ENCODE measurements around the gene EML6.

EML6 gene

DNA sequence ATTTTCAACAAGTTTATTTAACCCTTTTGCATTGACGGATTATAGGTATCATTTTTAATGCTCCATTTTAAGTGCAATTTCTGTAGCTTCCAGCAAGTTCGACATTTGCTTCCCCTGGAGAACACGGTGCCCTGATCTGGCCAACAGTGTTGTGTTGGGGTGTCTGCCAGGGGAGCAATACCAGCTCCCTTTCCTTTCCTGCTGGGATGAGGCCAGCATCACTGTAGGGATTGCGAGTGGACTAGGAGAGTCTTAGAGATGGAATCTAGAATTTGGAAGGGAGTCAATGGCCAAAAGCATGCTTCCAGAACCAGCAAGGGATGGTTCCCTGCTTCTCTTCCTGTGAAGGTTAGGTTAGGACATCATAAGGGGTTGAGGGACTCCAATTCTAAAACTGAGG lies 191.6 kb downstream of the EML6 start:
- TF ChIP-seq FOXP2 (optimal IDR thresholded peaks at IDR 0.05; ENCODE audit: borderline replicate concordance, extremely low read depth, extremely low read length, insufficient read depth) (no peak), POLR2AphosphoS5 (IDR thresholded peaks at IDR 0.05; ENCODE audit: low read depth, low read length) (no peak), SIN3A (IDR thresholded peaks at IDR 0.05; ENCODE audit: borderline replicate concordance, insufficient read depth, low read length) (no peak), TAF1 (IDR thresholded peaks at IDR 0.05; ENCODE audit: borderline replicate concordance, insufficient read depth, low read length) (no peak)
- TF ChIP-seq, protein P1, sequence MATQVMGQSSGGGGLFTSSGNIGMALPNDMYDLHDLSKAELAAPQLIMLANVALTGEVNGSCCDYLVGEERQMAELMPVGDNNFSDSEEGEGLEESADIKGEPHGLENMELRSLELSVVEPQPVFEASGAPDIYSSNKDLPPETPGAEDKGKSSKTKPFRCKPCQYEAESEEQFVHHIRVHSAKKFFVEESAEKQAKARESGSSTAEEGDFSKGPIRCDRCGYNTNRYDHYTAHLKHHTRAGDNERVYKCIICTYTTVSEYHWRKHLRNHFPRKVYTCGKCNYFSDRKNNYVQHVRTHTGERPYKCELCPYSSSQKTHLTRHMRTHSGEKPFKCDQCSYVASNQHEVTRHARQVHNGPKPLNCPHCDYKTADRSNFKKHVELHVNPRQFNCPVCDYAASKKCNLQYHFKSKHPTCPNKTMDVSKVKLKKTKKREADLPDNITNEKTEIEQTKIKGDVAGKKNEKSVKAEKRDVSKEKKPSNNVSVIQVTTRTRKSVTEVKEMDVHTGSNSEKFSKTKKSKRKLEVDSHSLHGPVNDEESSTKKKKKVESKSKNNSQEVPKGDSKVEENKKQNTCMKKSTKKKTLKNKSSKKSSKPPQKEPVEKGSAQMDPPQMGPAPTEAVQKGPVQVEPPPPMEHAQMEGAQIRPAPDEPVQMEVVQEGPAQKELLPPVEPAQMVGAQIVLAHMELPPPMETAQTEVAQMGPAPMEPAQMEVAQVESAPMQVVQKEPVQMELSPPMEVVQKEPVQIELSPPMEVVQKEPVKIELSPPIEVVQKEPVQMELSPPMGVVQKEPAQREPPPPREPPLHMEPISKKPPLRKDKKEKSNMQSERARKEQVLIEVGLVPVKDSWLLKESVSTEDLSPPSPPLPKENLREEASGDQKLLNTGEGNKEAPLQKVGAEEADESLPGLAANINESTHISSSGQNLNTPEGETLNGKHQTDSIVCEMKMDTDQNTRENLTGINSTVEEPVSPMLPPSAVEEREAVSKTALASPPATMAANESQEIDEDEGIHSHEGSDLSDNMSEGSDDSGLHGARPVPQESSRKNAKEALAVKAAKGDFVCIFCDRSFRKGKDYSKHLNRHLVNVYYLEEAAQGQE (IDR thresholded peaks at IDR 0.05; ENCODE audit: insufficient read depth in 1 of 2, low read depth in 2 of 2, low read length in 2 of 2) = no peak

DNA sequence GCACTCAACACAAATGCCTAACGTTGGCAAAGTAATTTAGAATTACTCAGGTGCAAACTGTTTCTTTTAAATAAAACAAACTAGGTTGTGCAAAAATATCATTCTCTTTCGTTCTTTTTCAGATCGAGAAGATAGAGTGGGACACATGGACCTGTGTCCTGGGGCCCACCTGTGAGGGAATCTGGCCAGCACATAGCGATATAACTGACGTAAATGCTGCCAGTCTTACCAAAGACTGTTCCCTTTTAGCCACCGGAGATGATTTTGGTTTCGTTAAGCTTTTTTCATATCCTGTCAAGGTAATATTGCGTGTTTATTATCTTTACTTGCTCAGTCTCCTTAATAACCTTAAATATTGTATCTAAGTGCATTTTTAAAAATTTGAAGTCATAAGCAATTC lies 193.2 kb downstream of the EML6 start:
- no peak for TF ChIP-seq TAF1 (IDR thresholded peaks at IDR 0.05; ENCODE audit: borderline replicate concordance, insufficient read depth, low read length)

DNA sequence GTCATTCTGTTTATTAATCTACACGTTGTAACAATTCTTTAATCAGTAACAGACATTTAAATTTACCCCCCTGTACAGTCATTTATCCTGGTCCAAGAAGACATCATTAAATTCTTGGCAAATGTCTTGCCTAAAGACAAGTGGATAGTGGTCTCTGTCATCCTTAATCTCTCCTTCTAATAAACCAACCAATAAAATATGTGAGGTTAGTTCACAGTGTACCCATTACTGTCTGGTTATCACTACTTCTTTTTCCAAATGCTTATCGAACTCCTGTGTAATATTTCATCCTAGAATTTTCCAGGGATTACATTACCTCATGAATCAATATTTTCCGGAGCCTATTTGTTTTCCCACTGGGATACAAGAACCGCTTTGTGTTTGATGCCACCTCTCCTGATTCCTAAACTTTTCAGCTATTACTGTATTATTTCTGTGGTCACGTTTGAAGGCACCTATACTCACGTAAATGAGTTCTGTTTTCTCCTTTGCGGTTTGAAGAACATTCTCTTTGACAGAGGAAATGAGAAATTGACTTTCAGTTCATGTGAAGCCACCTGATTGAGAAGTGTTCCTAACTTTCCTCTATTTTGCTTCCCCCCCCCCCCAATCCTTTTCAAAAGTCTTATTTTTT lies 195.3 kb downstream of the EML6 start:
- TF ChIP-seq TAF1 (IDR thresholded peaks at IDR 0.05; ENCODE audit: borderline replicate concordance, insufficient read depth, low read length) (no peak), POLR2AphosphoS5 (IDR thresholded peaks at IDR 0.05; ENCODE audit: low read depth, low read length) (no peak), SIN3A (IDR thresholded peaks at IDR 0.05; ENCODE audit: borderline replicate concordance, insufficient read depth, low read length) (no peak), FOXP2 (optimal IDR thresholded peaks at IDR 0.05; ENCODE audit: borderline replicate concordance, extremely low read depth, extremely low read length, insufficient read depth) (no peak)
- TF ChIP-seq, protein P1 (IDR thresholded peaks at IDR 0.05; ENCODE audit: insufficient read depth in 1 of 2, low read depth in 2 of 2, low read length in 2 of 2) = no peak

DNA sequence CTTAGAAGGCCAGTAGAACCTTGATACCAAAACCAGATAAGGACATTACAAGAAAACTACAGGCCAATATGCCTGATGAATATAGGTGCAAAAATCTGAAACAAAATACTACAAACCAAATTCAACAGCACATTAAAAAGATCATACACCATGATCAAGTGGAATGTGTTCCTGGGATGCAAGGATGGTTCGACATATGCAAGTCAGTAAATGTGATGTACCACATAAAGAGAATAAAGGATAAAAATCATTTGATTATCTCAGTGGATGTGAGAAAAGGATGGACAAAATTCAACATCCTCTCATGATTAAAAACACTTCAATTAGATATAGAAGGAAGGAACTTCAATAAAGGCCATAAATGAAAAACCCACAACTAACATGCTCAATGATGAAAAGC lies 197.2 kb downstream of the EML6 start:
- no peak for TF ChIP-seq SIN3A (IDR thresholded peaks at IDR 0.05; ENCODE audit: borderline replicate concordance, insufficient read depth, low read length)
- no peak for TF ChIP-seq TAF1 (IDR thresholded peaks at IDR 0.05; ENCODE audit: borderline replicate concordance, insufficient read depth, low read length)
- no peak for TF ChIP-seq FOXP2 (optimal IDR thresholded peaks at IDR 0.05; ENCODE audit: borderline replicate concordance, extremely low read depth, extremely low read length, insufficient read depth)
- TF ChIP-seq POLR2AphosphoS5 (IDR thresholded peaks at IDR 0.05; ENCODE audit: low read depth, low read length) = no peak
- TF ChIP-seq, protein P1 (IDR thresholded peaks at IDR 0.05; ENCODE audit: insufficient read depth in 1 of 2, low read depth in 2 of 2, low read length in 2 of 2) = no peak

DNA sequence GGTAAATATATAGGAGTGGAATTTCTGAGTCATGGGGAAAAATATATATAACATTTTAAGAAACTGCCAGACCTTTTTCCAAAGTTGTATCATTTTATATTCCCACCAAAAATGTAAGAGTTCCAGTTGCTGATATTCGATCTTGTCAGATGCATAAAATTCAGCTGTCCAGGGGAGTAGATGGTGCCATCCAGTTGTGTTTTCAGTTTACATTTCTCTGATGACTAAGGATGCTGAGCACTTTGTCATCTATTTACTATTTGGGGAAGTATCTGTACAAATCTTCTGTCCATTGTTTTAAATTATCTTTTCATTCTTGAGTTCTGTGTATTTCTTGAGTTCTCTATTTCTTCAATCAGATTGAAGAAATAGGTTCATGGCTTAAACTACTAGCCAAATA lies 200.7 kb downstream of the EML6 start:
- no peak for TF ChIP-seq SIN3A (IDR thresholded peaks at IDR 0.05; ENCODE audit: borderline replicate concordance, insufficient read depth, low read length)
- TF ChIP-seq, protein P1 (IDR thresholded peaks at IDR 0.05; ENCODE audit: insufficient read depth in 1 of 2, low read depth in 2 of 2, low read length in 2 of 2) = no peak
- no peak for TF ChIP-seq POLR2AphosphoS5 (IDR thresholded peaks at IDR 0.05; ENCODE audit: low read depth, low read length)
- no peak for TF ChIP-seq TAF1 (IDR thresholded peaks at IDR 0.05; ENCODE audit: borderline replicate concordance, insufficient read depth, low read length)
- TF ChIP-seq FOXP2 (optimal IDR thresholded peaks at IDR 0.05; ENCODE audit: borderline replicate concordance, extremely low read depth, extremely low read length, insufficient read depth) = no peak
